H9 (cell line): Measurements from ENCODE around the gene MECP2. TPM values are rescaled to one million over a fixed set of nuclear protein-coding genes. Genes with fewer than 3 reads are reported as not detected.

Source experiments
- DNase-seq: peaks from one replicate; pipeline ENCODE4 v3.0.0-alpha.2; 2017
- H2AFZ ChIP-seq: one replicate; pipeline ENCODE4 v1.6.1; 2013; ENCODE audit warnings: mild to moderate bottlenecking, low read length, control low read depth, moderate library complexity
- H2AK5ac ChIP-seq: 2 replicates; pipeline ENCODE4 v1.6.1; 2013; ENCODE audit warnings: low read length, control low read depth, mixed read lengths; ENCODE audit not compliant: insufficient read length
- H2BK120ac ChIP-seq: one replicate; pipeline ENCODE4 v1.6.1; 2013; ENCODE audit warnings: low read depth, mild to moderate bottlenecking, low read length, control low read depth, inconsistent platforms; ENCODE audit not compliant: poor library complexity, severe bottlenecking
- H2BK12ac ChIP-seq: 2 replicates; pipeline ENCODE4 v1.6.1; 2013; ENCODE audit warnings: low read length, control low read depth, mixed read lengths, low read depth; ENCODE audit not compliant: insufficient read length
- H2BK15ac ChIP-seq: 2 replicates; pipeline ENCODE4 v1.6.1; 2013; ENCODE audit warnings: low read depth, low read length, control low read depth
- H2BK20ac ChIP-seq: one replicate; pipeline ENCODE4 v1.6.1; 2013; ENCODE audit warnings: low read depth, mild to moderate bottlenecking, low read length, control low read depth, inconsistent platforms; ENCODE audit not compliant: poor library complexity, severe bottlenecking
- H2BK5ac ChIP-seq: 2 replicates; pipeline ENCODE4 v1.6.1; 2013; ENCODE audit warnings: low read length, control low read depth, mixed read lengths; ENCODE audit not compliant: insufficient read length
- H3K14ac ChIP-seq: 2 replicates; pipeline ENCODE4 v1.6.1; 2013; ENCODE audit warnings: low read length, control low read depth; ENCODE audit not compliant: insufficient read depth
- H3K18ac ChIP-seq: 2 replicates; pipeline ENCODE4 v1.6.1; 2013; ENCODE audit warnings: low read depth, mild to moderate bottlenecking, mixed read lengths, low read length, control low read depth; ENCODE audit not compliant: insufficient read length
- H3K23ac ChIP-seq: 2 replicates; pipeline ENCODE4 v1.6.1; 2013; ENCODE audit warnings: low read length, control low read depth, mixed read lengths, low read depth; ENCODE audit not compliant: insufficient read length
- H3K23me2 ChIP-seq: 2 replicates; pipeline ENCODE4 v1.6.1; 2013; ENCODE audit warnings: low read depth, mild to moderate bottlenecking, mixed read lengths, low read length, control low read depth; ENCODE audit not compliant: insufficient read length, poor library complexity, severe bottlenecking
- H3K27ac ChIP-seq: 2 replicates; pipeline ENCODE4 v1.5.1; 2013; ENCODE audit warnings: low read length, control low read depth, mixed read lengths, low read depth; ENCODE audit not compliant: insufficient read length
- H3K27me3 ChIP-seq: 2 replicates; pipeline ENCODE4 v1.6.1; 2013; ENCODE audit warnings: low read length, control low read depth, inconsistent platforms; ENCODE audit not compliant: insufficient read depth
- H3K4ac ChIP-seq: 2 replicates; pipeline ENCODE4 v1.6.1; 2013; ENCODE audit warnings: low read depth, mild to moderate bottlenecking, control low read depth, inconsistent platforms, low read length, moderate library complexity
- H3K4me1 ChIP-seq: 2 replicates; pipeline ENCODE4 v1.6.1; 2013; ENCODE audit warnings: low read length, control low read depth, inconsistent platforms; ENCODE audit not compliant: insufficient read depth
- H3K4me2 ChIP-seq: 2 replicates; pipeline ENCODE4 v1.6.1; 2013; ENCODE audit warnings: low read length, control low read depth, mixed read lengths; ENCODE audit not compliant: insufficient read length, insufficient read depth
- H3K56ac ChIP-seq: 2 replicates; pipeline ENCODE4 v1.6.1; 2013; ENCODE audit warnings: low read depth, mild to moderate bottlenecking, mixed read lengths, low read length, control low read depth; ENCODE audit not compliant: insufficient read length
- H3K79me1 ChIP-seq: 2 replicates; pipeline ENCODE4 v1.6.1; 2013; ENCODE audit warnings: low read depth, mild to moderate bottlenecking, moderate library complexity, low read length, control low read depth, inconsistent platforms; ENCODE audit not compliant: insufficient read depth, poor library complexity, severe bottlenecking
- H3K79me2 ChIP-seq: 2 replicates; pipeline ENCODE4 v1.6.1; 2013; ENCODE audit warnings: low read length, control low read depth, inconsistent platforms; ENCODE audit not compliant: insufficient read depth
- H3K9ac ChIP-seq: 2 replicates; pipeline ENCODE4 v1.6.1; 2013; ENCODE audit warnings: low read length, control low read depth, mixed read lengths; ENCODE audit not compliant: insufficient read length; ENCODE audit errors: extremely low read depth
- H3K9me3 ChIP-seq: one replicate; pipeline ENCODE4 v1.6.1; 2013; ENCODE audit warnings: low read depth, low read length, inconsistent platforms; ENCODE audit not compliant: control insufficient read depth
- H3T11ph ChIP-seq: one replicate; pipeline ENCODE4 v1.6.1; 2013; ENCODE audit warnings: mild to moderate bottlenecking, low read length, control low read depth, inconsistent platforms
- H4K20me1 ChIP-seq: one replicate; pipeline ENCODE4 v1.6.1; 2013; ENCODE audit not compliant: control insufficient read depth, insufficient read length, insufficient read depth
- H4K5ac ChIP-seq: 2 replicates; pipeline ENCODE4 v1.6.1; 2013; ENCODE audit warnings: low read depth, mild to moderate bottlenecking, mixed read lengths, low read length, control low read depth; ENCODE audit not compliant: insufficient read length
- H4K8ac ChIP-seq: replicated peaks from 2 replicates; pipeline ENCODE4 v1.6.1; 2013; ENCODE audit warnings: low read length, control low read depth, mixed read lengths, low read depth; ENCODE audit not compliant: insufficient read length
- H4K91ac ChIP-seq: 2 replicates; pipeline ENCODE4 v1.6.1; 2013; ENCODE audit warnings: low read depth, mild to moderate bottlenecking, moderate library complexity, mixed read lengths, low read length, control low read depth; ENCODE audit not compliant: insufficient read length
- H3K27ac Mint-ChIP-seq, 3 experiments: 2 replicates in 2 of 3; 3 replicates in 1 of 3; pipeline ENCODE4 v1.8.0; 2020 to 2021; ENCODE audit warnings: mixed read lengths in 3 of 3, mild to moderate bottlenecking in 1 of 3, moderate library complexity in 1 of 3
- H3K27me3 Mint-ChIP-seq: 2 replicates; pipeline ENCODE4 v1.8.0; 2021; ENCODE audit warnings: low read depth, mild to moderate bottlenecking, moderate library complexity, mixed read lengths
- H3K36me3 Mint-ChIP-seq, 3 experiments: 2 replicates in 2 of 3; 3 replicates in 1 of 3; pipeline ENCODE4 v1.8.0; 2020 to 2021; ENCODE audit warnings: low read depth in 3 of 3, mixed read lengths in 3 of 3; ENCODE audit not compliant: insufficient read depth in 1 of 3
- H3K4me1 Mint-ChIP-seq, 2 experiments: 2 replicates each; pipeline ENCODE4 v1.8.0; 2020; ENCODE audit warnings: mixed read lengths in 2 of 2
- H3K4me3 Mint-ChIP-seq, 2 experiments: 2 replicates in 1 of 2; 3 replicates in 1 of 2; pipeline ENCODE4 v1.8.0; 2020 to 2021; ENCODE audit warnings: mild to moderate bottlenecking in 2 of 2, mixed read lengths in 2 of 2, moderate library complexity in 1 of 2
- H3K9me3 Mint-ChIP-seq, 2 experiments: 2 replicates in 1 of 2; 3 replicates in 1 of 2; pipeline ENCODE4 v1.8.0; 2020; ENCODE audit warnings: mild to moderate bottlenecking in 2 of 2, mixed read lengths in 2 of 2, moderate library complexity in 1 of 2
- WGBS: extraction: QIAGEN DNeasy Blood & Tissue Kit; methylation state at CpG from one replicate; pipeline ENCODE4 v1.1.7; 2013; ENCODE audit warnings: missing lambda C conversion rate, low lambda C conversion rate, mixed read lengths; ENCODE audit not compliant: insufficient read length; ENCODE audit errors: extremely low coverage; 5-methylcytosine and 5-hydroxymethylcytosine counted together
- total RNA-seq: library from RNA; stranded (reverse); gene quantifications from 2 replicates; pipeline ENCODE4 v1.2.1, GENCODE V29; 2021
- TF ChIP-seq, protein P1 (sequence below): fragments of 200-600 bp; sonication (generic); conservative IDR thresholded peaks from 3 replicates; pipeline ENCODE4 v1.8.0; 2021; ENCODE audit warnings: antibody characterized with exemption, mild to moderate bottlenecking

Gene MECP2
- total RNA-seq, 1 experiment from 2014 or later, result 32.2 TPM

DNA sequence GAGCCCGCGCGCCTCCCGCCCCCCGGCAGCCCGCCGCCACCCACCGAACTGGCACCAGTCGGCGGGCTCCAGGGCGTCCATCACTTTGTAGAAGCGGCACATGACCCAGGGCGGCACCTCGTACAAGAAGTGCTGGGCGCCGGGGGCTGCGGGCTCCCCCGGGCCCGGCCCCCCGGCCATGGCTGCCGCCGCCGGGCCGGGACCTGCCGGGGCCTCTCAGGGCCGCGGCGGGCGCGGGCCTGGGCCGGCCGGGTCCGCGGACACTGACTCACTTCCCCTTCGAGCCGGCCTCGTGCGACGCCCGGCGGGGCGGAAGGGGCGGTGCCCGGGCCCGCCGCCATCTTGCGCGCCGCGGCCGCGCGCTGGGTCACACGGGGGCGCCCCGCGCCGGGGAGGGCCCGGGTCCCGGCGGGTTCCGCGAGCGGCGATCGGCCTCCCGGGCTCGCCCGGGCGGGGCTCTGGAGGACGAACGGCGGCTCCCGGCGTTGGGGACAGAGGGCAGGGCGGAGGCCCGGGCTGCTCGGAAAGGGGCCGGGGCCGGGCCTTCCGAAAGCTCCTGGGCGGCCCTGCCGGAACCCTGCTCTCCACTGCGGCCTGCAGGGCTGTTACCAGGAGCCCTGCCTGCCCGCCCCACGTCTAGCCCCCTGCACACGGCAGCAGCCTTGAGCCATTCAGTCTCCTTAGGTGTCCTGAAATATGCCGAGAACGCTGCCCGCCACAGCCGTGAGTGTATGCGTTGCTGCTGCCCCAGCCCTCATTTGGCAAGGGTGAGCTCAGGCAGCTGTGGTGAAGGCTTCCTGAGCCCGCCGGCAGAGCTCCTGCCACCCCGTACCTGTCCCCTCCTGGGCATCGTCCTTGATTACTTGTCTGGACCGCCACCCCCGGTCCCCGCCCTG lies 77.6 kb downstream of the MECP2 start, which contains the start of gene IRAK1:
Gene IRAK1 (minus strand): TSS at position 270 of the 896 bp plus-strand sequence. CDS start 90 bp downstream, at position 180.
- Histone ChIP-seq H3K14ac (peak within 1 kb of the TSS; percentile 89; the same call in 1 of the 2 replicates), H2BK5ac (no peak within 1 kb of the TSS), H2AFZ (no peak within 1 kb of the TSS), H2BK15ac (no peak within 1 kb of the TSS), H3T11ph (no peak within 1 kb of the TSS), H3K9me3 (no peaks in the 10 kb centered on the region), H2BK12ac (no peak within 1 kb of the TSS), H4K20me1 (peaks cover 5% of the 10 kb centered on the region), H3K56ac (no peak within 1 kb of the TSS), H4K91ac (no peak within 1 kb of the TSS), H3K4ac (no peak within 1 kb of the TSS; the same call in 1 of the 2 replicates), H3K23ac (no peak within 1 kb of the TSS), H3K9ac (peak within 1 kb of the TSS; percentile 56), H2BK20ac (no peak within 1 kb of the TSS), H3K4me2 (peak within 1 kb of the TSS; percentile 34), H3K4me1 (no peaks in the 10 kb centered on the region), H3K27me3 (no peaks in the 10 kb centered on the region), H2AK5ac (no peak within 1 kb of the TSS), H4K5ac (no peak within 1 kb of the TSS), H4K8ac (no peak within 1 kb of the TSS), H3K79me2 (no peaks in the 10 kb centered on the region), H3K23me2 (peaks cover 9% of the 10 kb centered on the region), H3K18ac (peak within 1 kb of the TSS; percentile 82), H3K79me1 (no peaks in the 10 kb centered on the region), H2BK120ac (no peak within 1 kb of the TSS), H3K27ac (no peak within 1 kb of the TSS)
- peak within 1 kb of the TSS; percentile 66 to 76 for H3K4me3 Mint-ChIP-seq
- TF ChIP-seq, protein P1, sequence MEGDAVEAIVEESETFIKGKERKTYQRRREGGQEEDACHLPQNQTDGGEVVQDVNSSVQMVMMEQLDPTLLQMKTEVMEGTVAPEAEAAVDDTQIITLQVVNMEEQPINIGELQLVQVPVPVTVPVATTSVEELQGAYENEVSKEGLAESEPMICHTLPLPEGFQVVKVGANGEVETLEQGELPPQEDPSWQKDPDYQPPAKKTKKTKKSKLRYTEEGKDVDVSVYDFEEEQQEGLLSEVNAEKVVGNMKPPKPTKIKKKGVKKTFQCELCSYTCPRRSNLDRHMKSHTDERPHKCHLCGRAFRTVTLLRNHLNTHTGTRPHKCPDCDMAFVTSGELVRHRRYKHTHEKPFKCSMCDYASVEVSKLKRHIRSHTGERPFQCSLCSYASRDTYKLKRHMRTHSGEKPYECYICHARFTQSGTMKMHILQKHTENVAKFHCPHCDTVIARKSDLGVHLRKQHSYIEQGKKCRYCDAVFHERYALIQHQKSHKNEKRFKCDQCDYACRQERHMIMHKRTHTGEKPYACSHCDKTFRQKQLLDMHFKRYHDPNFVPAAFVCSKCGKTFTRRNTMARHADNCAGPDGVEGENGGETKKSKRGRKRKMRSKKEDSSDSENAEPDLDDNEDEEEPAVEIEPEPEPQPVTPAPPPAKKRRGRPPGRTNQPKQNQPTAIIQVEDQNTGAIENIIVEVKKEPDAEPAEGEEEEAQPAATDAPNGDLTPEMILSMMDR, result no peak
- no CpG with 5 or more reads among the region's 99 CpGs for WGBS
- peaks cover 18 to 33% of the 10 kb centered on the region in 2 experiments for H3K4me1 Mint-ChIP-seq
- H3K9me3 Mint-ChIP-seq, result peaks cover 49 to 71% of the 10 kb centered on the region in 2 experiments
- peaks cover 5 to 36% (median 10%) of the 10 kb centered on the region in 3 experiments; a peak in 6 of 7 replicates for H3K36me3 Mint-ChIP-seq
- H3K27ac Mint-ChIP-seq, result peak within 1 kb of the TSS; percentile 24 to 92 (median 90); a peak in 3 of 7 replicates
- H3K27me3 Mint-ChIP-seq, result no peaks in the 10 kb centered on the region
- no peak for DNase-seq
